ENCODE results near the gene CZIB. TPM values are rescaled to one million over a fixed set of nuclear protein-coding genes. Genes with fewer than 3 reads are reported as not detected.

CZIB gene
- total and polyA plus RNA-seq, 2 of the 13 experiments (the other 11 are each of a cell fraction or from before 2014, with no cell fraction given) = 49.2 to 67.0 TPM

GRCh38 chr1:53238197-53239155, 18.0 kb upstream of the CZIB start, which contains the start of gene MAGOH (continued):
- TF ChIP-seq ZBTB40 (IDR thresholded peaks at IDR 0.05) = peak; percentile 84
- peak; percentile 85 for TF ChIP-seq ZBTB40 (CRISPR knock-in tag; IDR thresholded peaks at IDR 0.05)
- peak; percentile 87; the same call in 1 of the 2 replicates for TF ChIP-seq ZNF34 (CRISPR knock-in tag; IDR thresholded peaks at IDR 0.05; ENCODE audit: borderline replicate concordance)
- peak; percentile 49 for TF ChIP-seq ATF7-NPFF (CRISPR knock-in tag; IDR thresholded peaks at IDR 0.05; ENCODE audit: low read depth)
- no peak for TF ChIP-seq ZNF839 (CRISPR knock-in tag; IDR thresholded peaks at IDR 0.05; ENCODE audit: borderline replicate concordance)
- no peak for TF ChIP-seq CHD2 (IDR thresholded peaks at IDR 0.05; ENCODE audit: low read depth, low read length)
- peak; percentile 70 for TF ChIP-seq PTBP1 (IDR thresholded peaks at IDR 0.05; ENCODE audit: low read depth, low read length, poor library complexity, severe bottlenecking)
- TF ChIP-seq HOXD1 (CRISPR knock-in tag; IDR thresholded peaks at IDR 0.05) = no peak
- TF ChIP-seq THAP7 (CRISPR knock-in tag; IDR thresholded peaks at IDR 0.05) = 0 out of 2 replicates have a peak, but pooled peaks have one; percentile 56
- TF ChIP-seq NCOA1 (CRISPR knock-in tag; IDR thresholded peaks at IDR 0.05) = no peak
- TF ChIP-seq ZNF335 (CRISPR knock-in tag; IDR thresholded peaks at IDR 0.05) = peak; percentile 49; the same call in 1 of the 2 replicates
- TF ChIP-seq KLF11 (CRISPR knock-in tag; IDR thresholded peaks at IDR 0.05) = 0 out of 2 replicates have a peak, but pooled peaks have one; percentile 36
- no peak for TF ChIP-seq SNAI1 (CRISPR knock-in tag; IDR thresholded peaks at IDR 0.05; ENCODE audit: borderline replicate concordance)
- peak; percentile 93 for TF ChIP-seq SIN3B (IDR thresholded peaks at IDR 0.05; ENCODE audit: low read length)
- TF ChIP-seq ZGPAT (CRISPR knock-in tag; IDR thresholded peaks at IDR 0.05) = peak; percentile 89
- TF ChIP-seq ZNF691 (CRISPR knock-in tag; IDR thresholded peaks at IDR 0.05; ENCODE audit: borderline replicate concordance, low read depth) = peak; percentile 51; the same call in 1 of the 2 replicates
- TF ChIP-seq ZNF547 (CRISPR knock-in tag; IDR thresholded peaks at IDR 0.05) = peak; percentile 64; the same call in 1 of the 2 replicates

All from HepG2 (cell line).